Effector CD8-positive, alpha-beta T cell (primary cell): Measurements from ENCODE around the gene KRTAP4-9.
"Not testable (repeated sequence)": the region's sequence is repeated elsewhere in the genome, so short reads cannot be mapped to it uniquely, and the experiment has no call there.

Experiments
- DNase-seq: peaks from one replicate; lab custom pipeline; 2025; lab: John Stamatoyannopoulos, UW

KRTAP4-9 gene

DNA sequence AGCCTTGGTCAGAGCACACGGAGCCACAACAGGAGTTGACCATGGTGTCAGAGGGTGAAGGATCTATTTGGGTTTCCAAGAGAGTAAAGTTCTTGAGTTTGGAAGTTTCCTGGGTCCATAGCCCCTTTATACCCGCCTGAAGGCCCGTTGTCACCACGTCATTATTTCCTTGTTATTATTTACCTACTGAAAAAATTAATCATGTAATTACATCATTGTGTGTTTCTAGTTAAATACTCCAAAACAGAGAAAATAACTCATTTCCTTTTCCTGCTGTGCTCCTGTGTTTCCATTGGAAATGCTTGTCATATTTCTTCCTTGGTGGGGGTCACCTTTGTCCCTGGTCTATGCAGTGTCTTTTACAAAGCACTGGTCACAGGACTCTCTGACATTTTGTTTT is 7.1 kb upstream of the KRTAP4-9 start, which contains the start of gene KRTAP4-8:
KRTAP4-8 (minus strand) TSS at position 101 of the 400 bp plus-strand sequence; CDS start at position 43, 58 bp downstream.
- no peak for DNase-seq

DNA sequence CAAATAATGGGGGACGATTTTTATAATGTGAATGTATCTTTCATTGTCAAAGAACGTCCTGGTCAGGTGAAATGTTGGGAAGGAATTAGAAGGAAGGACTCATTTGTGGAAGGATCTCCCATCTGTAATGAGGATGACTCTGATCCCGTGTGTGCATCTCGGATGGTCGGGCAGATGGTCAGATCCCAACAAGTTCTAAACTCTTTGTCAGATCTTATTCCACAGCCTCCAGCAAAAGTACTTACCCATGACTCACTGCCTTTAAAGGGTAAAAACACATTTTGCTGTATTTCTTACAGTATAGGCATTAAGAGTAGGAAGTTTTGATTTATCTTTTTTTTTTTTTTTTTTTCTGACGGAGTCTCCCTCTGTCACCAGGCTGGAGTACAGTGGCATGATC is 6.7 kb upstream of the KRTAP4-9 start:
- DNase-seq = no peak

DNA sequence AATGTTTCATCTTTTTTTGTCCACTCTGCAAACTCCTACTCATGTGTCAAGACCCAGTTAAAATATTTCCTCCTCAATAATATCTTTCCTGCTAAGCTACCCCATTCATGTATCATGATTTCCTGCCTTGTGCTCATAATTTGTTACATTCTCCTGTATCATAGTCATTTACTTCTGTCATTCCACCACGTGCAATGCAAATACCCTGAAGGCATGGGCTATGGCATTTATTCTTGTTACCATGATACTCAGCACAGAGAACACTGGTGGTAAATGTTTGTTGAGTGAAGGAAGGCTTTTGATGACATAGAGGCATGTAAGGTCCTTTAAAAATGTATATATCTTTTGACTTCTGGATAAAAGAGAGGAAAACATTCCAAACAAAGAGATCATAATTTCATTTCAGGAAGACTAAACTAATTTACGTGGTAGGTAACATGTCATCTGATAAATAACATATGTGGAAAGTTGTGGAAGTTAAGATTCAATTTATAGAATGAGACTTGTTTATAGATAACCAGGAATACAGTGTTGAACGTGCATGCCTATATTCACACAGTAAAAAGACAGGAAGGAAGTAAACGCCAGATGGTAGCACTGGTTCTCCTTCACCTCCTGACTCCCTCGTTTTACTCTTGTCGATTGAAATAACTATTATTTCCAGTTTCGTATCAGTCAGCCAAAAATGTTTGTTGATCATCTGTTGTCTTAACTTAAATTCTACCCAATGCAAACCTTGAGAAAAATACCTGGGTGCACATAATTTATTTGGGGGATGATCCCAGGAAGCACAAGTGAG is 5.3 kb upstream of the KRTAP4-9 start:
- not testable (repeated sequence) for DNase-seq

DNA sequence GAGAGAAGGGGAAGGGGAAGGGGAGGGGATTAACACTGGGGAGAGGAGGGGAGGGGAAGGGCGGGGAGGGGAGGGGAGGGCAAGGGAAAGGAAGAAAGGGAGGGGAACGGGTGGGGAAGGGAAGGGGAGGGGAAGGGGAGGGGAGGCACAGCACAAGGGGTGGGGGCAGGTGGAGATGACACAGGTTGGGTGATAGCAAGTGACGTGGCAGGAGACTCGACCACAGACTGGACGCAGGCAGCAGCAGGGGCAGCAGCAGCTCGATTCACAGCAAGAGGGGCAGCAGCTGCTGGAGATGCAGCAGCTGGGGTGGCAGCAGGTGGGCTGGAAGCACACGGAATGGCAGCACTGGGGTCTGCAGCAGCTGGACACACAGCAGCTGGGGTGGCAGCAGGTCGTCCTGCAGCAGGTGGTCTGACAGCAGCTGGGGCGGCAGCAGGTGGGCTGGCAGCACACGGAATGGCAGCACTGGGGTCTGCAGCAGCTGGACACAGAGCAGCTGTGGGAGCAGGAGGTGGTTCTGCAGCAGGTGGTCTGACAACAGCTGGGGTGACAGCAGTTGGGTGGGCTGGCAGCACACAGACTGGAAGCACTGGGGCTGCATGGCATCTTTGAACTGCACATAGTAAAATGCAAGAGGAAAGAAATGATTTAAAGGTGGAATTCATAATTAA is 3.5 kb upstream of the KRTAP4-9 start, which contains the start of gene KRTAP4-16:
KRTAP4-16 (minus strand) TSS at position 624 of the 674 bp plus-strand sequence; CDS start at position 624, 0 bp downstream.
- no peak for DNase-seq

DNA sequence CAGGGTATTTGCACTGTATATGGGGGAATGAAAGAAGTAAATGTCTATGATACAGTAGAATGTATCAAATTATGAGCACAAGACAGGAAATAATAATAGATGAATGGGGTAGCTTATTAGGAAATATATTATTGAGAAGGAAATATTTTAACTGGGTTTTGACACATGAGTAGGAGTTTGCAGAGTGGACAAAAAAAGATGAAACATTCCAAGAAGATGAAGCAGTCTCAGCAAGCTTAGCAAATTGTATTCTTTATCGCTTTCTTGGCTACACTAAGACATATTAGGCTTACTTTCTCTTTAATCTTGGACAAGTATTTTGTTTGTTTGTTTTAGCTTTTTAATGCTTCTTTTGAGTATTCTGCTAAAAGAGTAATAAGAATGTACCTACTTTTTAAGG is 1.3 kb upstream of the KRTAP4-9 start:
- no peak for DNase-seq

DNA sequence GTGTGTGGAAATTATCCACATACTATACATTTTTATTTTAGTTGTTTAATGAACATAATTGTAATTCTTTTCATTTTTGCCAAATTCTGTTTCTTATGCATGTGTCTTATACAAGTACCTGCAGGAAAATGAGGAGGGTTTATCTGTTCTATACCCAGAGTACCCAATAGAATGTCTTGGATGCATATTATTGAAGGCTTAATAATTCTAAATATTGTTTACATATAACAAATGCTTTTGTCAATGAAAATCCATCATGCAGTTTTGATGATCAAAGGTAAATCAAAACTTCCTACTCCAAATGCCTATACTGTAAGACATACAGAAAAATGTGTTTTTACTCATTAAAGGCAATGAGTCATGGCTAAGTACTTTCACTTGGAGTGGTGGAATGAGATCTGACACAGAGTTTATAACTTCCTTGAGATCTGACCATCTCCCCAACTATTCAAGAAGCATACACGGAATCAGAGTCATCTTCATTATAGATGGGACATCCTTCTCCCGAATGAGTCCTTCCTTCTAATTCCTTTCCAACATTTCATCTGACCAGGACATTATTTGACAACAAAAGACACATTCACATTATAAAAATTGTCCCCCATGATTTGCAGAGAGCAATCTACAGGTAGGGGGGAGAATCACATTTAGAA is 677 bp upstream of the KRTAP4-9 start:
- DNase-seq = not testable (repeated sequence)

DNA sequence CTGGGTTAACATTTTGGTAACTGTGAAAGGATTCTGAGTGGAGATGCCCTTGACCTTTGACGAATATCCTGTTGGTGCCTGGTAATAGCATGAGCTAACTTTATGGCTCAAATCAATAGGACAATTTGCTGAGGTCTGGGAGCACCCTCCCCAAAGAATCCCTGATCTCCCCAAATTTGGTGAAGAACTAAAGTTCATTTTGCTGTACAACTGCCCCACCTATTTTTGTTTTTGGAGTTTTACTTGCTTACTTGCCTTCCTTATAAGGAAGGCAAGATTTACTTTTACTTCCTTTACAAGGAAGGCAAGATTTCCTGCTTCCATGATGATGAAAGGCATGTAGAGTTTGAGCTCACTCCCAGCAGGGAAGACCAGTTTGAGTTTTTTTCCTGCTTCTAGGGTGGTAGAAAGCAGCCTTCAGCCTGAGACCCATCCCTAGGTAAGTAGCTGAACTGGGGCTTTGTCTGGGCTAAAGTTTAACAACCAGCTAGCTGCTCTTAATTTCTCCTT is 2.8 kb downstream of the KRTAP4-9 start:
- no peak for DNase-seq

DNA sequence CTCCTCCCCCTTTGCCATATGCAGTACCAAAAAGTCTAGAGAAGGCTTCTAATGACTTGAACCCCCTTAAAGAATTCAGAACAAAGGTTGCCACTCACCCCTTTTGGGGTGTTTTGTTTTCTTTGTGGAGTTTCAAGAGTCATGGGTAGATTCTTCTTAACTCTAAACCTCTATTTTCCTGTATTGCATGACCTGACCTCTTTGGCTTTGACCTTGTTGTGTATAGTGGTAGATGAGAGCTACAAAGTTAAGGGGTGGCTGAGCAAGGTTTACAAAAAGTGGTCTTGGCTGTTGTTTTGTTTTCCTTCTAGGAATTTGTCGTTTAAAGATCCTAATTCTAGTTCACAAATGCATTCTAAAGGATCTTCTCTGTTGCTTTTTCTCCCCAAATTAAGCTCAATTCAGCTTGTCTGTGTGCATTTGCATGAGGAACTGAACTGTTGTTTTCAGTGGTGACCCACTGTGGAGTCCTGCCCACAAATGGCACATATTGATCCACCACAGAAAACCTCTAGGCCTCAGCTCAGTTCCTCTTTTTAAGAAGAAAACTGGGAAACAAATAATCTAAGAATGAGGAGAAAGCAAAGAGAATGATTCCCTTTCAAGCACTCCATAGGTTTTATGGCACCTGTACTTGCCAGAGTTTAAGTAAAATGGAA is 3.7 kb downstream of the KRTAP4-9 start:
- DNase-seq = not testable (repeated sequence)

DNA sequence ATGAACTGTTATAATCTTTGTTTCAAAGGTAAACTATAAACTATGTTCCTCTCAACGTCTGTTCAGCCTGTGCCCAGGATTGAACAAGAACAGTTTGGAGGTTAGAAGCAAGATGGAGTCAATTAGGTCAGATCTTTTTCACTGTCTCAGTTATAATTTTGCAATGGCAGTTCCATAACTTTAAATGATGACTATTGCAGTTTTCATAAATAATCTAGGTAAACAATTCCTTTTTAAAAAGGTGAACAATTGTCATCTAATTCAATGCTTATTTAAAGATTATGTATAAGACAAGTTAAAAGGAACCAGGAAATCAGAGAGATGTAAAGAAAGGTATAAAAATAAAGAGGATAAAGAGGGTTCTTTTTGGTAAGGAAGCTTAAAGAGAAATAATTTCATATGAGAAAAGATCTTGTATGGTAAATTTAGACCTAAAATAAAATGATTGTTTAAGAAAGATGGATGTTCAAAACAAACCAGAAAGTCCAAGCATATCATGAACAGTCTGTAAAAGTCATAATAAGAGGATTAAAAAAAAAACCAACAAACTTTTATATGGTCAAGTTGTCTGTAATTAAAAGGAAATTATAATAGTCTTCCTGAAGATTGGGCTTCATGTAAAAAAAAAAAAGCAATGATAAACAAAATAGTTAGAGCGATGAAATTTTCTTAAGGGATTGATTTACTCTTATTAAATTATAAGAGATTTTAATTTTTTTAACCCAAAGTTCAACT is 6.1 kb downstream of the KRTAP4-9 start:
- DNase-seq = no peak

DNA sequence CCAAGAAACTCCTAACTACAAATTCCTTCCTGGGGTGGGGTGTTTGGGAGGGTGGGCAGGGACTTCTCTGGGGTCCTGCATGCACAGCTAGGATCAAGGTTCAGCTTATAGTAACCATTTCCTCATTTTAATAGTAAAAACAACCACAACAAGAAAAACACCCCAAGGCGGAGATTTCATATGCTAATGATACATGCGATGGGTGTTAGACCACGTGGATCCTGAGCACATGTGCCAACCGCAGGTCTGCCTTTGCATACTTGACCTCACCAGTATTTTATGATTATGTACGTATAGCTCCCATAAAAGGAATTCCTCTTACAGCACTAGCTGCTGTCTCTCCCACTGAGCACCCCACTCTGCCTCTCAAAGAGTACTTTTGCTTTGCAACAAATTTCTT is 11.1 kb downstream of the KRTAP4-9 start:
- DNase-seq = no peak

DNA sequence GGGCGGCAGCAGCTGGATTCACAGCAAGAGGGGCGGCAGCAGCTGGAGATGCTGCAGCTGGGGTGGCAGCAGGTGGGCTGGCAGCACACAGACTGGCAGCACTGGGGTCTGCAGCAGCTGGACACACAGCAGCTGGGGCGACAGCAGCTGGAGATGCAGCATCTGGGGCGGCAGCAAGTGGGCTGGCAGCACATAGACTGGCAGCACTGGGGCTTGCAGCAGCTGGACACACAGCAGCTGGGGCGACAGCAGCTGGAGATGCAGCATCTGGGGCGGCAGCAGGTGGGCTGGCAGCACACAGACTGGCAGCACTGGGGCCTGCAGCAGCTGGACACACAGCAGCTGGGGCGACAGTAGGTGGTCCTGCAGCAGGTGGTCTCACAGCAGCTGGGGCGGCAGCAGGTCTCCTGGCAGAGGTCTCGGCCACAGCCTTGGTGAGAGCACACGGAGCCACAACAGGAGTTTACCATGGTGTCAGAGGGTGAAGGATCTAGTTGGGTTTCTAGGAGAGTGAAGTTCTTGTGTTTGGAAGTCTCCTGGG is 12.7 kb downstream of the KRTAP4-9 start, which contains the start of gene KRTAP4-11:
KRTAP4-11 (minus strand) TSS at position 528 of the 541 bp plus-strand sequence; CDS start at position 470, 58 bp downstream.
- DNase-seq = not testable (repeated sequence)

DNA sequence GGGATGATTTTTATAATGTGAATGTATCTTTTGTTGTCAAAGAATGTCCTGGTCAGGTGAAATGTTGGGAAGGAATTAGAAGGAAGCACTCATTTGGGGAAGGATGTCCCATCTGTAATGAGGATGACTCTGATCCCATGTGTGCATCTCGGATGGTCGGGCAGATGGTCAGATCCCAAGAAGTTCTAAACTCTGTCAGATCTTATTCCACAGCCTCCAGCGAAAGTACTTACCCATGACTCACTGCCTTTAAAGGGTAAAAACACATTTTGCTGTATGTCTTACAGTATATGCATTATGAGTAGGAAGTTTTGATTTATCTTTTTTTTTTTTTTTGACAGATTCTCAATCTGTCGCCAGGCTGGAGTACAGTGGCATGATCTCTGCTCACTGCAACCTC is 13.5 kb downstream of the KRTAP4-9 start:
- no peak for DNase-seq

DNA sequence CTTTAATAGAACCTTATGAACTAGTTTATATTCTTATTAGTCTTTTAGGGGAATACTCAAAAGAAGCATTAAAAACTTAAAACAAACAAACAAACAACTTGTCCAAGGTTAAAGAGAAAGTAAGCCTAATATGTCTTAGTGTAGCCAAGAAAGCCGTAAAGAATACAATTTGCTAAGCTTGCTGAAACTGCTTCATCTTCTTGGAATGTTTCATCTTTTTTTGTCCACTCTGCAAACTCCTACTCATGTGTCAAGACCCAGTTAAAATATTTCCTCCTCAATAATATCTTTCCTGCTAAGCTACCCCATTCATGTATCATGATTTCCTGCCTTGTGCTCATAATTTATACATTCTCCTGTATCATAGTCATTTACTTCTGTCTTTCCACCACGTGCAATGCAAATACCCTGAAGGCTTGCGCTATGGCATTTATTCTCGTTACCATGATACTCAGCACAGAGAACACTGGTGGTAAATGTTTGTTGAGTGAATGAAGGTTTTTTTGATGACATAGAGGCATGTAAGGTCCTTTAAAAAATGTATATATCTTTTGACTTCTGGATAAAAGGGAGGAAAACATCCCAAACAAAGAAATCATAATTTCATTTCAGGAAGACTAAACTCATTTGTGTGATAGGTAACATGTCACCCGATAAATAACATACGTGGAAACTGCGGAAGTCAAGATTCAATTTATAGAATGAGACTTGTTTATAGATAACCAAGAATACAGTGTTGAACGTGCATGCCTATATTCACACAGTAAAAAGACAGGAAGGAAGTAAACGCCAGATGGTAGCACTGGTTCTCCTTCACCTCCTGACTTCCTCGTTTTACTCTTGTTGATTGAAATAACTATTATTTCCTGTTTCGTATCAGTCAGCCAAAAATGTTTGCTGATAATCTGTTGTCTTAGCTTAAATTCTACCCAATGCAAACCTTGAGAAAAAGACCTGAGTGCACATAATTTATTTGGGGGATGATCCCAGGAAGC is 14.8 kb downstream of the KRTAP4-9 start:
- not testable (repeated sequence) for DNase-seq

DNA sequence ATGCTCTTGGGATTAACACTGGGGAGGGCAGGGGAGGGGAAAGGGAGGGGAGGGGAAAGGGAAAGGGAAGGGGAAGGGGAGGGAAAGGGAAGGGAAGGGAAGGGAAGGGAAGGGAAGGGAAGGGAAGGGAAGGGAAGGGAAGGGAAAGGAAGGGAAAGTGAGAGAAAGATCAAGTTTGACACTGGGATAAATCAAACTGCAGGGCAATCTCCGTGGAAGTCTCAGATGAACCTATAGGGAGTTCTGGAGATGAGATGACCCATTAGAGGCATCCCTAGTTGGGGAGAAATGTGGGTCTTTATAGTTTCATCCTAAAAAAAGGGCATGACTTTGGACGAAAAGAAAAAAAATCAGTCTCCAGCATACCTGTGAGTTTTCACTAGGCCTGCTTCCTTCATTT is 16.6 kb downstream of the KRTAP4-9 start:
- DNase-seq = no peak

DNA sequence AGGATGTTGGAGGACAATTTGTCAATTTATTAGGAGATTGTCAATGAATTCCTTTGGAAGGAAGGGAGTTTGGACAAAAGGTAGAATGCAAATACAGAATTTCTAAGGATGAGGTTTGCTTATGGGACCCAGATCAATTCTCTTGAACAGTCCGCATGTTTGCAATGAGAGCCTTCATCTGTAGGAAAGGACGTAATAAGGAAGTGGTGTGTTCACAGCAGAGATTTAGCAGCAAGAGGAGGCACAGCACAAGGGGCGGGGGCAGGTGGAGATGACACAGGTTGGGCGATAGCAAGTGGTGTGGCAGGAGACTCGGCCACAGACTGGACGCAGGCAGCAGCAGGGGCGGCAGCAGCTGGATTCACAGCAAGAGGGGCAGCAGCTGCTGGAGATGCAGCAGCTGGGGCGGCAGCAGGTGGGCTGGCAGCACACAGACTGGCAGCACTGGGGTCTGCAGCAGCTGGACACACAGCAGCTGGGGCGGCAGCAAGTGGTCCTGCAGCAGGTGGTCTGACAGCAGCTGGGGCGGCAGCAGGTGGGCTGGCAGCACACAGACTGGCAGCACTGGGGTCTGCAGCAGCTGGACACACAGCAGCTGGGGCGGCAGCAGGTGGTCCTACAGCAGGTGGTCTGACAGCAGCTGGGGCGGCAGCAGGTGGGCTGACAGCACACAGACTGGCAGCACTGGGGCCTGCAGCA is 18.3 kb downstream of the KRTAP4-9 start:
- DNase-seq = not testable (repeated sequence)

DNA sequence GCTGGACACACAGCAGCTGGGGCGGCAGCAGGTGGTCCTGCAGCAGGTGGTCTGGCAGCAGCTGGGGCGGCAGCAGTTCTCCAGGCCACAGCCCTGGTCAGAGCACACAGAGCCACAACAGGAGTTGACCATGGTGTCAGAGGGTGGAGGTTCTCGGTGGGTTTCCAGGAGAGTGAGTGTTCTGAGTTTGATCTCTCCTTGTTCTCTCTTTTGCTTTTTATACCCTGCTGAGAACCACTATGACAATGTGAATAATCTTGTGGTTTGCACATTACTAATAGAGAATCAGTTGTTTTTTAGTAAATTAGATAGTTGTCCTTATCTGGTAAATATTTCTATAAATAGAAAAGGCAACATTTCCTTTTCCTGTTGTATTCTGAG is 18.8 kb downstream of the KRTAP4-9 start, which contains the start of gene KRTAP4-12:
KRTAP4-12 (minus strand) TSS at position 192 of the 381 bp plus-strand sequence; CDS start at position 132, 60 bp downstream.
- not testable (repeated sequence) for DNase-seq

DNA sequence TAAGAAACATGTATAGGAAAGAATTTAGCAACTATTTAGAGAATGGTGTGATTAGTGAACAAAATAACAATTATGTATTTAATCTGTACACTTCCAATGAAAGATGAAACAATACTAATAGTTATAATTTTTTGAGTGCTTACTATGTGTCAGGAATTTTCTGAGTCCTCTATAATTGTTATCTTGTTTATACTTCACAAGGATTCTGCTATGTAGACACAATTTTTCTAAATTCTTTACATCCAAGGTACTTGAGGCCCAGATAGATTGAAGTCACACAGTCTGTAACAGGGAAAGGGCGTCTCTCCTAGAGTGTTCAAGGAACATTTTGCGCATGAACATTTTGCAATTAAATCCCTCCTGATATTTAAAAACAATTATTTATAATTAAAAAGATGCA is 19.9 kb downstream of the KRTAP4-9 start:
- no peak for DNase-seq

DNA sequence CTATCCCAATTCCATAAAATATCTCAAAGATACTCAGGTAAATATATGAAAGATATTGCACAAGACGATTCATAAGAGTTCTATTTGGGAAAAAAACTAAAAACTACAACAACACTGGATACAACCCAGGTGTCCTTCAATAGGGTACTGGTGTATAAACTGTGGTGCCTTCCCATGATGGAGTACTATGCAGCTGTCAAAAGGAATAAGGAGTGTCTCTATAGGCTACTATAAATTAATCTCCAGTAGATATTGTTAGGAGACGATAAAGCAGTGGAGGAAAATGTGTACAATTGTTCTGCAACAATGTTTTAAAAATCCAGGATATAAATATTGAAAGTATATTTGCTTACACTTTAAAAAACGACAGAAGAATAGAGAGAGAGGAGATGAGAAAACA is 21.2 kb downstream of the KRTAP4-9 start:
- DNase-seq = no peak

DNA sequence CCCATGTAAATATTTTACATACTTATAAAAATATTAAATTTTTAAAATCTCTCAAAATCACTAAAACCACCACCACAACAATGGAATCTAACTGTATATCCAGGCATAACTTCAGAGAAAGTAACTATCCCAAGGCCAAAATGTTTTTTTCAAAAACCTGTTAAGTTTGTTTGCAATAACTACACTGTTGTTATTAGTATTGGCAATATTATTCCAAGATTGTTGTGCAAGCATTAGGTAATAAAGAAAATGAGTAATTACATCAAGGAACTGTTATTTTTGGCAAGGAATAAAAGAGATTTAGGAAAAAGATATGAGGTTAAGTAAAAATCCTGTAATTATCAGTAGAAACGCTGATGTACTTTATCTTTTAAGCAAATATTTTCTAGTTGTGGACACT is 22.2 kb downstream of the KRTAP4-9 start:
- no peak for DNase-seq
